Stimulated activated naive B cell treated with anti-CD40 and anti-IgM and Interleukin-4, amounts not matched to agents 10 μg/mL and 1 μg/mL and 100 μg/mL, for 72 hours (primary cell): Measurements from ENCODE around the gene SH3BP2.

Experiments used
- ATAC-seq, 2 donors: fragments of 150-1000 bp; cut with Tn5 transposase; replicated peaks; 2 replicates each; pipeline ENCODE4 v1.10.0; 2021; ENCODE audit warnings: moderate library complexity in 1 of 2
- DNase-seq: peaks from one replicate; pipeline ENCODE4 v3.0.0; 2021
- H3K27ac Mint-ChIP-seq: one replicate; pipeline ENCODE4 v1.8.0; 2022; ENCODE audit warnings: mild to moderate bottlenecking, mixed read lengths
- H3K27me3 Mint-ChIP-seq, 2 donors: one replicate each; pipeline ENCODE4 v1.8.0; 2022; ENCODE audit warnings: mixed read lengths in 2 of 2
- H3K36me3 Mint-ChIP-seq, 2 donors: one replicate each; pipeline ENCODE4 v1.8.0; 2022; ENCODE audit warnings: mixed read lengths in 2 of 2, mild to moderate bottlenecking in 1 of 2
- H3K4me1 Mint-ChIP-seq, 2 donors: one replicate each; pipeline ENCODE4 v1.8.0; 2022; ENCODE audit warnings: mixed read lengths in 2 of 2, mild to moderate bottlenecking in 1 of 2
- H3K4me3 Mint-ChIP-seq, 2 donors: one replicate each; pipeline ENCODE4 v1.8.0; 2022; ENCODE audit warnings: mild to moderate bottlenecking in 2 of 2, mixed read lengths in 2 of 2, moderate library complexity in 1 of 2
- H3K9me3 Mint-ChIP-seq, 2 donors: one replicate each; pipeline ENCODE4 v1.8.0; 2022; ENCODE audit warnings: mixed read lengths in 2 of 2, mild to moderate bottlenecking in 1 of 2

The SH3BP2 gene

GRCh38 chr4:2822461-2823300 is 29.8 kb downstream of the SH3BP2 start:
- peaks cover 39 to 60% of the 10 kb centered on the region in 2 donors for H3K36me3 Mint-ChIP-seq
- no peak for ATAC-seq

GRCh38 chr4:2823301-2823670 is 30.4 kb downstream of the SH3BP2 start:
- Mint-ChIP-seq H3K36me3 (peaks cover 45 to 66% of the 10 kb centered on the region in 2 donors), H3K27me3 (no peaks in the 10 kb centered on the region), H3K9me3 (no peaks in the 10 kb centered on the region), H3K4me1 (peaks cover 26 to 58% of the 10 kb centered on the region in 2 donors), H3K27ac (no peak overlapping the region), H3K4me3 (no peak overlapping the region)
- no peak for DNase-seq
- no peak for ATAC-seq

More at GRCh38 chr4:2822461-2823300, 29.8 kb downstream of the SH3BP2 start:
- DNase-seq, result no peak
- Mint-ChIP-seq H3K9me3 (no peaks in the 10 kb centered on the region), H3K4me1 (peaks cover 26 to 55% of the 10 kb centered on the region in 2 donors), H3K27ac (no peak overlapping the region), H3K27me3 (no peaks in the 10 kb centered on the region), H3K4me3 (no peak overlapping the region)

- Mint-ChIP-seq H3K4me1 (peaks cover 31 to 62% of the 10 kb centered on the region in 2 donors), H3K27ac (no peak overlapping the region), H3K9me3 (no peaks in the 10 kb centered on the region), H3K36me3 (peaks cover 50 to 72% of the 10 kb centered on the region in 2 donors), H3K4me3 (no peak overlapping the region), H3K27me3 (no peaks in the 10 kb centered on the region)
- DNase-seq (no peak), ATAC-seq (no peak)
These were observed 30.9 kb downstream of the SH3BP2 start for GRCh38 chr4:2823671-2824328.

- ATAC-seq (no peak), DNase-seq (no peak)
- Mint-ChIP-seq H3K36me3 (peaks cover 55 to 74% of the 10 kb centered on the region in 2 donors), H3K27me3 (no peaks in the 10 kb centered on the region), H3K4me3 (no peak overlapping the region), H3K9me3 (no peaks in the 10 kb centered on the region), H3K27ac (no peak overlapping the region), H3K4me1 (peaks cover 32 to 61% of the 10 kb centered on the region in 2 donors)
These were observed 31.5 kb downstream of the SH3BP2 start for GRCh38 chr4:2824329-2824835.

- H3K36me3 Mint-ChIP-seq, result peaks cover 60 to 74% of the 10 kb centered on the region in 2 donors
- no peaks in the 10 kb centered on the region for H3K9me3 Mint-ChIP-seq
- no peaks in the 10 kb centered on the region for H3K27me3 Mint-ChIP-seq
- no peak overlapping the region for H3K4me3 Mint-ChIP-seq
- H3K27ac Mint-ChIP-seq, result no peak overlapping the region
- no peak for ATAC-seq
- peaks cover 27 to 56% of the 10 kb centered on the region in 2 donors for H3K4me1 Mint-ChIP-seq
- no peak for DNase-seq
These were observed 32.0 kb downstream of the SH3BP2 start for GRCh38 chr4:2824836-2825381.

- DNase-seq (no peak), ATAC-seq (no peak)
- Mint-ChIP-seq H3K4me1 (peaks cover 24 to 47% of the 10 kb centered on the region in 2 donors), H3K27me3 (no peaks in the 10 kb centered on the region), H3K9me3 (no peaks in the 10 kb centered on the region), H3K27ac (no peak overlapping the region), H3K36me3 (peaks cover 65 to 71% of the 10 kb centered on the region in 2 donors), H3K4me3 (no peak overlapping the region)
These were observed 32.9 kb downstream of the SH3BP2 start for GRCh38 chr4:2825740-2826139.

- no peak for DNase-seq
- H3K4me3 Mint-ChIP-seq, result no peak overlapping the region
- H3K27me3 Mint-ChIP-seq, result no peaks in the 10 kb centered on the region
- no peaks in the 10 kb centered on the region for H3K9me3 Mint-ChIP-seq
- no peak for ATAC-seq
- no peak overlapping the region for H3K27ac Mint-ChIP-seq
- H3K36me3 Mint-ChIP-seq, result peaks cover 76 to 81% of the 10 kb centered on the region in 2 donors
- H3K4me1 Mint-ChIP-seq, result peaks cover 26 to 47% of the 10 kb centered on the region in 2 donors
These were observed 34.4 kb downstream of the SH3BP2 start for GRCh38 chr4:2827071-2827873.

- H3K9me3 Mint-ChIP-seq, result no peaks in the 10 kb centered on the region
- DNase-seq (no peak), ATAC-seq (no peak)
- H3K4me1 Mint-ChIP-seq, result peaks cover 35 to 47% of the 10 kb centered on the region in 2 donors
- peak overlapping the region; percentile 47 for H3K27ac Mint-ChIP-seq
- peaks cover 77 to 82% of the 10 kb centered on the region in 2 donors for H3K36me3 Mint-ChIP-seq
- no peaks in the 10 kb centered on the region for H3K27me3 Mint-ChIP-seq
- peak overlapping the region in 1 of 2 donors; percentile 2 for H3K4me3 Mint-ChIP-seq
These were observed 35.2 kb downstream of the SH3BP2 start for GRCh38 chr4:2827874-2828751.

GRCh38 chr4:2828758-2829181 is 35.9 kb downstream of the SH3BP2 start:
- ATAC-seq, result no peak
- Mint-ChIP-seq H3K36me3 (peaks cover 77 to 82% of the 10 kb centered on the region in 2 donors), H3K4me3 (no peak overlapping the region), H3K27ac (no peak overlapping the region), H3K9me3 (no peaks in the 10 kb centered on the region), H3K27me3 (no peaks in the 10 kb centered on the region), H3K4me1 (peaks cover 38 to 50% of the 10 kb centered on the region in 2 donors)
- no peak for DNase-seq

GRCh38 chr4:2829321-2829932 is 36.5 kb downstream of the SH3BP2 start:
- DNase-seq, result no peak
- no peak overlapping the region for H3K27ac Mint-ChIP-seq
- no peak overlapping the region for H3K4me3 Mint-ChIP-seq
- no peak for ATAC-seq
- no peaks in the 10 kb centered on the region for H3K27me3 Mint-ChIP-seq
- H3K9me3 Mint-ChIP-seq, result no peaks in the 10 kb centered on the region
- H3K36me3 Mint-ChIP-seq, result peaks cover 72 to 80% of the 10 kb centered on the region in 2 donors
- H3K4me1 Mint-ChIP-seq, result peaks cover 41 to 56% of the 10 kb centered on the region in 2 donors

- DNase-seq (no peak), ATAC-seq (no peak)
- peaks cover 67 to 78% of the 10 kb centered on the region in 2 donors for H3K36me3 Mint-ChIP-seq
- no peak overlapping the region for H3K27ac Mint-ChIP-seq
- peaks cover 46 to 62% of the 10 kb centered on the region in 2 donors for H3K4me1 Mint-ChIP-seq
- H3K4me3 Mint-ChIP-seq, result no peak overlapping the region
- no peaks in the 10 kb centered on the region for H3K27me3 Mint-ChIP-seq
- H3K9me3 Mint-ChIP-seq, result no peaks in the 10 kb centered on the region
These were observed 37.1 kb downstream of the SH3BP2 start for GRCh38 chr4:2829933-2830451.

GRCh38 chr4:2830632-2831610 is 38.0 kb downstream of the SH3BP2 start:
- H3K4me1 Mint-ChIP-seq, result peaks cover 48 to 64% of the 10 kb centered on the region in 2 donors
- H3K27me3 Mint-ChIP-seq, result no peaks in the 10 kb centered on the region
- peaks cover 60 to 72% of the 10 kb centered on the region in 2 donors for H3K36me3 Mint-ChIP-seq
- H3K27ac Mint-ChIP-seq, result peak overlapping the region; percentile 22
- no peak overlapping the region for H3K4me3 Mint-ChIP-seq
- DNase-seq (no peak), ATAC-seq (no peak)
- H3K9me3 Mint-ChIP-seq, result no peaks in the 10 kb centered on the region
